SU-DHL-6 (cell line): ENCODE measurements around the gene EDEM3.

Experiments used
- H2AFZ ChIP-seq: fragments of 200-600 bp; sonication (generic); 2 replicates; pipeline ENCODE4 v1.6.1; 2014; ENCODE audit warnings: low read depth, mild to moderate bottlenecking, moderate library complexity, mixed read lengths, antibody characterized with exemption, low read length; ENCODE audit not compliant: severe bottlenecking
- H3F3A ChIP-seq: fragments of 200-600 bp; shearing (Covaris generic); 2 replicates; pipeline ENCODE4 v1.6.0; 2016; ENCODE audit warnings: antibody characterized with exemption, mild to moderate bottlenecking; ENCODE audit not compliant: insufficient read depth
- H3K27ac ChIP-seq: fragments of 200-600 bp; sonication (generic); 2 replicates; pipeline ENCODE4 v1.5.1; 2016; ENCODE audit warnings: low read depth, mild to moderate bottlenecking, low read length, moderate library complexity, mixed read lengths
- H3K27me3 ChIP-seq: fragments of 200-600 bp; sonication (generic), shearing (Covaris generic); 2 replicates; pipeline ENCODE4 v1.6.0; 2014; ENCODE audit warnings: mild to moderate bottlenecking, low read length
- H3K36me3 ChIP-seq: fragments of 200-600 bp; sonication (generic); 2 replicates; pipeline ENCODE4 v1.6.1; 2014; ENCODE audit warnings: mild to moderate bottlenecking, low read length, mixed read lengths
- H3K4me2 ChIP-seq: fragments of 300-600, 200-600 bp; shearing (Covaris generic), sonication (generic); 2 replicates; pipeline ENCODE4 v1.6.0; 2014; ENCODE audit warnings: low read length, low read depth, mild to moderate bottlenecking; ENCODE audit not compliant: poor library complexity, severe bottlenecking
- H3K4me3 ChIP-seq: fragments of 200-600 bp; sonication (generic); 2 replicates; pipeline ENCODE4 v1.5.1; 2014; ENCODE audit warnings: antibody characterized with exemption, low read length, mild to moderate bottlenecking, mixed read lengths; ENCODE audit not compliant: insufficient read depth, poor library complexity, severe bottlenecking
- H3K79me2 ChIP-seq: fragments of 200-600 bp; sonication (generic); 2 replicates; pipeline ENCODE4 v1.6.1; 2014; ENCODE audit warnings: mild to moderate bottlenecking, low read length, moderate library complexity; ENCODE audit not compliant: insufficient read depth
- H3K9ac ChIP-seq: fragments of 200-600 bp; sonication (generic); 2 replicates; pipeline ENCODE4 v1.7.0; 2014; ENCODE audit warnings: mild to moderate bottlenecking, low read length
- H3K9me2 ChIP-seq: fragments of 200-600 bp; sonication (generic); replicated peaks from 2 replicates; pipeline ENCODE4 v1.6.1; 2014; ENCODE audit warnings: low read length; ENCODE audit not compliant: insufficient read depth
- H3K9me3 ChIP-seq: fragments of 200-600 bp; sonication (generic); 2 replicates; pipeline ENCODE4 v1.6.1; 2014; ENCODE audit warnings: low read length, mixed read lengths; ENCODE audit not compliant: insufficient read depth
- H4K20me1 ChIP-seq: fragments of 200-600 bp; sonication (generic); 2 replicates; pipeline ENCODE4 v1.6.1; 2014; ENCODE audit warnings: low read depth, mild to moderate bottlenecking, antibody characterized with exemption, low read length, moderate library complexity, mixed read lengths
- EZH2phosphoT487 ChIP-seq: fragments of 200-600 bp; sonication (generic), shearing (Covaris generic); conservative IDR thresholded peaks from 2 replicates; pipeline ENCODE4 v1.6.1; 2018; ENCODE audit warnings: mild to moderate bottlenecking, antibody characterized with exemption, low read length, moderate library complexity, mixed read lengths
- TF ChIP-seq, protein P1 (sequence below): fragments of 200-600 bp; sonication (generic); IDR thresholded peaks from one replicate; pipeline ENCODE4 v1.5.1; 2017; ENCODE audit warnings: antibody characterized with exemption, mild to moderate bottlenecking, low read length, moderate library complexity; ENCODE audit not compliant: insufficient read depth, poor library complexity, severe bottlenecking

The EDEM3 gene

DNA sequence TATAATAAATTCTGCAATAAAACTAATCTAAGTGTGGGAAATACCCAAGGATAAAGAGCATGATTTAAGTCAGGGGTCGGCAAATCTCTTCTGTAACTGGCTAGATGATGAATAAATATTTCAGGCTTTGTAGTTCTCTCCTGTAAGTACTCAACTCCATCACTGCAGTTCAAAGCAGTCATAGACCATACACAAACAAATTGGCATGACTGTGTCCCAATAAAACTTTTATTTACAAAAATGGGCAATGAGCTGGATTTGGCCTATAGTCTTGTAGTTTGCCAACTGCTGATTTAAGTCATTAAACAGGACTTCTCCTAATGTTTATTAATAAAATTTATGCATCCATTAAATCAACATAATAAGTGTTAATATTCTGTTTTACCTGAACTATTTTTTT lies 49.4 kb downstream of the EDEM3 start:
- Histone ChIP-seq H3F3A (no peaks in the 10 kb centered on the region), H3K4me2 (no peak overlapping the region), H3K36me3 (peaks cover 76% of the 10 kb centered on the region)

DNA sequence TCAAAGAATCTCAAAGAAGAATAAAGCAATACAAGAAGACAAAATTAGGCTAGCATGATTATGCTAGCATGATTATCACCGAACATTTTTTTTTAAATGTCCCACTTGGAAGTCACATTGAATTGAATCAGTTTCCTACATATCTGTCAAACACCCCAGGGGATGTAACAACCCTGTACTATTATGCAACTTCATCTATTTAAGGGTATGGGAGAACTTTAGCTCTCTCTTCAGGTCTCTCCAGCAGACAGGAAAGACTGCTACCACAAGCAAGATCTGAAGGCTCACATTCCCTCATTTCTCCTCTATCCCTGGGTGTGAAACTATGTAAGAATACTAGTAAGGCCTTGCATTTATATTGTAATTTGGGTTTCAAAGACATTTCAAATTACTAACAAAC lies 52.8 kb downstream of the EDEM3 start:
- H3K4me3 ChIP-seq, result no peak overlapping the region
- no peaks in the 10 kb centered on the region for H3K27me3 ChIP-seq
- H3K27ac ChIP-seq, result no peak overlapping the region
- H3K9ac ChIP-seq, result no peak overlapping the region
- H3F3A ChIP-seq, result no peaks in the 10 kb centered on the region
- H2AFZ ChIP-seq, result no peak overlapping the region
- TF ChIP-seq EZH2phosphoT487, result no peak
- TF ChIP-seq, protein P1, sequence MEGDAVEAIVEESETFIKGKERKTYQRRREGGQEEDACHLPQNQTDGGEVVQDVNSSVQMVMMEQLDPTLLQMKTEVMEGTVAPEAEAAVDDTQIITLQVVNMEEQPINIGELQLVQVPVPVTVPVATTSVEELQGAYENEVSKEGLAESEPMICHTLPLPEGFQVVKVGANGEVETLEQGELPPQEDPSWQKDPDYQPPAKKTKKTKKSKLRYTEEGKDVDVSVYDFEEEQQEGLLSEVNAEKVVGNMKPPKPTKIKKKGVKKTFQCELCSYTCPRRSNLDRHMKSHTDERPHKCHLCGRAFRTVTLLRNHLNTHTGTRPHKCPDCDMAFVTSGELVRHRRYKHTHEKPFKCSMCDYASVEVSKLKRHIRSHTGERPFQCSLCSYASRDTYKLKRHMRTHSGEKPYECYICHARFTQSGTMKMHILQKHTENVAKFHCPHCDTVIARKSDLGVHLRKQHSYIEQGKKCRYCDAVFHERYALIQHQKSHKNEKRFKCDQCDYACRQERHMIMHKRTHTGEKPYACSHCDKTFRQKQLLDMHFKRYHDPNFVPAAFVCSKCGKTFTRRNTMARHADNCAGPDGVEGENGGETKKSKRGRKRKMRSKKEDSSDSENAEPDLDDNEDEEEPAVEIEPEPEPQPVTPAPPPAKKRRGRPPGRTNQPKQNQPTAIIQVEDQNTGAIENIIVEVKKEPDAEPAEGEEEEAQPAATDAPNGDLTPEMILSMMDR, result no peak
- 0 out of 2 replicates have a peak, but pooled peaks cover 7% of the 10 kb centered on the region for H4K20me1 ChIP-seq
- no peaks in the 10 kb centered on the region for H3K9me2 ChIP-seq
- H3K79me2 ChIP-seq, result no peaks in the 10 kb centered on the region
- peaks cover 56% of the 10 kb centered on the region; the same call in 1 of the 2 replicates for H3K36me3 ChIP-seq
- H3K4me2 ChIP-seq, result no peak overlapping the region
- H3K9me3 ChIP-seq, result no peaks in the 10 kb centered on the region

More for the DNA sequence above, 49.4 kb downstream of the EDEM3 start:
- H3K27ac ChIP-seq, result no peak overlapping the region
- no peak overlapping the region for H2AFZ ChIP-seq
- H3K4me3 ChIP-seq, result no peak overlapping the region
- TF ChIP-seq EZH2phosphoT487, result no peak
- TF ChIP-seq, protein P1, result no peak
- no peaks in the 10 kb centered on the region for H3K27me3 ChIP-seq
- no peaks in the 10 kb centered on the region for H3K79me2 ChIP-seq
- H3K9me2 ChIP-seq, result no peaks in the 10 kb centered on the region
- no peaks in the 10 kb centered on the region for H4K20me1 ChIP-seq
- no peak overlapping the region for H3K9ac ChIP-seq
- H3K9me3 ChIP-seq, result no peaks in the 10 kb centered on the region

DNA sequence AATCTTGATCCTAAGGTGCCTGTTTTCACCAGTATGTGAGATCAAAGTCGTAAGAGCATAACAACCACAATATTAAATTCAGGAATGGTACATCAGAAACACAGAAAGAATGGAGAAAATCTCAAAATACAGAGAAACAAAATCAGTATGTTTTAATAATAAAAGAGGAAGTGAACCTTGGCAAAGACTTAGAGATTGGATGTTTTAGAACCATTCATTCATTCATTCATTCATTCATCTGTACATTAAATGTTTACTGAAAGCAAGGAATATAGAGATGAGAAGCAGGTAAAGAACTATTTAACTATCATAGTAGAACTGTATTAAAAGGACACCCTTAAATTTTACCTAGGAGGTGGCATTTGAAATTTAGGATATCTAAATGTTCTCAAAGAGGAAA lies 55.7 kb downstream of the EDEM3 start:
- Histone ChIP-seq H2AFZ (no peak overlapping the region), H3F3A (no peaks in the 10 kb centered on the region), H3K4me2 (no peak overlapping the region), H4K20me1 (0 out of 2 replicates have a peak, but pooled peaks cover 7% of the 10 kb centered on the region), H3K79me2 (no peaks in the 10 kb centered on the region), H3K36me3 (peaks cover 56% of the 10 kb centered on the region), H3K27me3 (no peaks in the 10 kb centered on the region), H3K9ac (no peak overlapping the region), H3K9me2 (no peaks in the 10 kb centered on the region), H3K4me3 (no peak overlapping the region), H3K27ac (no peak overlapping the region), H3K9me3 (no peaks in the 10 kb centered on the region)
- TF ChIP-seq EZH2phosphoT487, result no peak
- TF ChIP-seq, protein P1, result no peak

DNA sequence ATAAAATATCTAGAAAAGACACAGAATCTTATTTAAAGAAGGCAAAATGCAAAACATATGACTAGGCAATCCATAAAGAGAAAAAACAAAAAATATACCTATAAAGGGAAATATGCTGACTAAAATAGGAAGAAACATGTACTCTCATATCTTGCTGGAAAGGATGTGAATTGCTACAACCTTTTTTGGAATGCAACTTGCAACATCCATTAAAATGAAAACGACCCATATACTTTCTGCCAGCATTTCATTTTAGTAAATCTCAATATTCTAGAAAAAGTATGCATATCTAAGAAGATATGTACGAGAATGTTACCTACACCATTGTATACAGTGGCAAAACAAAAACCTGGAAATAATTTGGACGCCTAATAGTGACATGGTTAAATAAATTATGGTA lies 56.6 kb downstream of the EDEM3 start:
- peaks cover 48% of the 10 kb centered on the region for H3K36me3 ChIP-seq
- no peak overlapping the region for H2AFZ ChIP-seq
- no peak overlapping the region for H3K4me3 ChIP-seq
- H3F3A ChIP-seq, result no peaks in the 10 kb centered on the region
- H3K4me2 ChIP-seq, result no peak overlapping the region
- no peak overlapping the region for H3K27ac ChIP-seq
- H3K9me2 ChIP-seq, result no peaks in the 10 kb centered on the region
- TF ChIP-seq, protein P1, result no peak
- no peak for TF ChIP-seq EZH2phosphoT487
- 0 out of 2 replicates have a peak, but pooled peaks cover 7% of the 10 kb centered on the region for H4K20me1 ChIP-seq
- H3K9me3 ChIP-seq, result no peaks in the 10 kb centered on the region
- no peaks in the 10 kb centered on the region for H3K79me2 ChIP-seq
- no peaks in the 10 kb centered on the region for H3K27me3 ChIP-seq
- H3K9ac ChIP-seq, result no peak overlapping the region
